Stimulated activated naive B cell treated with anti-CD40 and anti-IgM and Interleukin-4, amounts not matched to agents 10 μg/mL and 1 μg/mL and 100 μg/mL, for 72 hours (primary cell): ENCODE data around the gene PELO.

Source experiments
- ATAC-seq, 2 donors: fragments of 150-1000 bp; cut with Tn5 transposase; replicated peaks; 2 replicates each; pipeline ENCODE4 v1.10.0; 2021; ENCODE audit warnings: moderate library complexity in 1 of 2
- DNase-seq: peaks from one replicate; pipeline ENCODE4 v3.0.0; 2021
- H3K27ac Mint-ChIP-seq: one replicate; pipeline ENCODE4 v1.8.0; 2022; ENCODE audit warnings: mild to moderate bottlenecking, mixed read lengths
- H3K27me3 Mint-ChIP-seq, 2 donors: one replicate each; pipeline ENCODE4 v1.8.0; 2022; ENCODE audit warnings: mixed read lengths in 2 of 2
- H3K36me3 Mint-ChIP-seq, 2 donors: one replicate each; pipeline ENCODE4 v1.8.0; 2022; ENCODE audit warnings: mixed read lengths in 2 of 2, mild to moderate bottlenecking in 1 of 2
- H3K4me1 Mint-ChIP-seq, 2 donors: one replicate each; pipeline ENCODE4 v1.8.0; 2022; ENCODE audit warnings: mixed read lengths in 2 of 2, mild to moderate bottlenecking in 1 of 2
- H3K4me3 Mint-ChIP-seq, 2 donors: one replicate each; pipeline ENCODE4 v1.8.0; 2022; ENCODE audit warnings: mild to moderate bottlenecking in 2 of 2, mixed read lengths in 2 of 2, moderate library complexity in 1 of 2
- H3K9me3 Mint-ChIP-seq, 2 donors: one replicate each; pipeline ENCODE4 v1.8.0; 2022; ENCODE audit warnings: mixed read lengths in 2 of 2, mild to moderate bottlenecking in 1 of 2

Gene PELO

GRCh38 chr5:52759331-52759730 lies 28.4 kb upstream of the PELO start:
- no peak overlapping the region for H3K27ac Mint-ChIP-seq
- DNase-seq (no peak), ATAC-seq (no peak)
- no peak overlapping the region for H3K4me3 Mint-ChIP-seq
- peaks cover 0 to 5% of the 10 kb centered on the region in 2 donors for H3K9me3 Mint-ChIP-seq
- H3K4me1 Mint-ChIP-seq = peaks cover 0 to 8% of the 10 kb centered on the region in 2 donors
- H3K36me3 Mint-ChIP-seq = peaks cover 0 to 1% of the 10 kb centered on the region in 2 donors
- H3K27me3 Mint-ChIP-seq = no peaks in the 10 kb centered on the region

GRCh38 chr5:52760695-52761366 lies 26.9 kb upstream of the PELO start:
- H3K9me3 Mint-ChIP-seq = peaks cover 0 to 5% of the 10 kb centered on the region in 2 donors
- peaks cover 2 to 8% of the 10 kb centered on the region in 2 donors for H3K4me1 Mint-ChIP-seq
- peak; percentile 91 to 93 for ATAC-seq
- H3K4me3 Mint-ChIP-seq = no peak overlapping the region
- H3K27ac Mint-ChIP-seq = no peak overlapping the region
- peaks cover 0 to 1% of the 10 kb centered on the region in 2 donors for H3K36me3 Mint-ChIP-seq
- DNase-seq = peak; percentile 21
- no peaks in the 10 kb centered on the region for H3K27me3 Mint-ChIP-seq

- Mint-ChIP-seq H3K27ac (no peak overlapping the region), H3K36me3 (no peaks in the 10 kb centered on the region), H3K9me3 (peaks cover 0 to 1% of the 10 kb centered on the region in 2 donors), H3K27me3 (peaks cover 0 to 8% of the 10 kb centered on the region in 2 donors), H3K4me1 (peaks cover 17 to 33% of the 10 kb centered on the region in 2 donors), H3K4me3 (no peak overlapping the region)
- peak; percentile 83 for ATAC-seq
- DNase-seq = no peak
Observed at GRCh38 chr5:52767217-52767743, 20.4 kb upstream of the PELO start.

- H3K36me3 Mint-ChIP-seq = no peaks in the 10 kb centered on the region
- H3K27ac Mint-ChIP-seq = no peak overlapping the region
- peak; percentile 87 to 91 for ATAC-seq
Observed at GRCh38 chr5:52767766-52768480, 19.8 kb upstream of the PELO start.

GRCh38 chr5:52769061-52769460 lies 18.7 kb upstream of the PELO start:
- ATAC-seq (no peak), DNase-seq (no peak)
- Mint-ChIP-seq H3K27ac (no peak overlapping the region), H3K27me3 (peaks cover 3 to 10% of the 10 kb centered on the region in 2 donors), H3K9me3 (peaks cover 0 to 1% of the 10 kb centered on the region in 2 donors), H3K36me3 (no peaks in the 10 kb centered on the region), H3K4me3 (no peak overlapping the region), H3K4me1 (peaks cover 17 to 33% of the 10 kb centered on the region in 2 donors)

More at GRCh38 chr5:52767766-52768480, 19.8 kb upstream of the PELO start:
- Mint-ChIP-seq H3K9me3 (peaks cover 0 to 1% of the 10 kb centered on the region in 2 donors), H3K27me3 (peaks cover 0 to 8% of the 10 kb centered on the region in 2 donors), H3K4me3 (peak overlapping the region in 1 of 2 donors; percentile 29), H3K4me1 (peaks cover 17 to 33% of the 10 kb centered on the region in 2 donors)
- DNase-seq = no peak

- no peak overlapping the region for H3K4me3 Mint-ChIP-seq
- H3K9me3 Mint-ChIP-seq = peaks cover 0 to 1% of the 10 kb centered on the region in 2 donors
- DNase-seq = no peak
- peaks cover 17 to 33% of the 10 kb centered on the region in 2 donors for H3K4me1 Mint-ChIP-seq
- H3K27me3 Mint-ChIP-seq = peaks cover 10 to 14% of the 10 kb centered on the region in 2 donors
- no peak overlapping the region for H3K27ac Mint-ChIP-seq
- H3K36me3 Mint-ChIP-seq = no peaks in the 10 kb centered on the region
- ATAC-seq = no peak
Observed at GRCh38 chr5:52770287-52770939, 17.3 kb upstream of the PELO start.

- DNase-seq = no peak
Observed at GRCh38 chr5:52771343-52772039, 16.2 kb upstream of the PELO start.

GRCh38 chr5:52772668-52773067 lies 15.0 kb upstream of the PELO start:
- ATAC-seq (no peak), DNase-seq (no peak)
- peaks cover 16 to 19% of the 10 kb centered on the region in 2 donors for H3K27me3 Mint-ChIP-seq
- no peaks in the 10 kb centered on the region for H3K36me3 Mint-ChIP-seq
- peaks cover 0 to 3% of the 10 kb centered on the region in 2 donors for H3K9me3 Mint-ChIP-seq
- no peak overlapping the region for H3K4me3 Mint-ChIP-seq
- H3K27ac Mint-ChIP-seq = no peak overlapping the region
- peaks cover 13 to 30% of the 10 kb centered on the region in 2 donors for H3K4me1 Mint-ChIP-seq

More at GRCh38 chr5:52771343-52772039, 16.2 kb upstream of the PELO start:
- Mint-ChIP-seq H3K4me3 (no peak overlapping the region), H3K36me3 (no peaks in the 10 kb centered on the region), H3K27me3 (peaks cover 16 to 19% of the 10 kb centered on the region in 2 donors), H3K27ac (no peak overlapping the region), H3K9me3 (peaks cover 0 to 3% of the 10 kb centered on the region in 2 donors), H3K4me1 (peaks cover 20 to 42% of the 10 kb centered on the region in 2 donors)
- peak; percentile 62 to 63 for ATAC-seq

- peaks cover 10 to 24% of the 10 kb centered on the region in 2 donors for H3K4me1 Mint-ChIP-seq
- no peak overlapping the region for H3K4me3 Mint-ChIP-seq
- ATAC-seq = no peak
- peaks cover 0 to 3% of the 10 kb centered on the region in 2 donors for H3K9me3 Mint-ChIP-seq
- DNase-seq = no peak
- H3K36me3 Mint-ChIP-seq = no peaks in the 10 kb centered on the region
- peaks cover 16 to 19% of the 10 kb centered on the region in 2 donors for H3K27me3 Mint-ChIP-seq
- H3K27ac Mint-ChIP-seq = no peak overlapping the region
Observed at GRCh38 chr5:52773342-52773741, 14.4 kb upstream of the PELO start.

GRCh38 chr5:52774005-52774410 lies 13.7 kb upstream of the PELO start:
- H3K4me1 Mint-ChIP-seq = peaks cover 8 to 20% of the 10 kb centered on the region in 2 donors

GRCh38 chr5:52776116-52776515 lies 11.6 kb upstream of the PELO start:
- peaks cover 8 to 20% of the 10 kb centered on the region in 2 donors for H3K4me1 Mint-ChIP-seq
- H3K4me3 Mint-ChIP-seq = no peak overlapping the region
- H3K36me3 Mint-ChIP-seq = no peaks in the 10 kb centered on the region
- H3K27ac Mint-ChIP-seq = no peak overlapping the region
- H3K9me3 Mint-ChIP-seq = peaks cover 0 to 1% of the 10 kb centered on the region in 2 donors
- DNase-seq (no peak), ATAC-seq (peak; percentile 44 to 51)
- peaks cover 11 to 20% of the 10 kb centered on the region in 2 donors for H3K27me3 Mint-ChIP-seq

More at GRCh38 chr5:52774005-52774410, 13.7 kb upstream of the PELO start:
- peaks cover 0 to 3% of the 10 kb centered on the region in 2 donors for H3K9me3 Mint-ChIP-seq
- H3K27me3 Mint-ChIP-seq = peaks cover 16 to 19% of the 10 kb centered on the region in 2 donors
- ATAC-seq (no peak), DNase-seq (no peak)
- no peak overlapping the region for H3K27ac Mint-ChIP-seq
- no peaks in the 10 kb centered on the region for H3K36me3 Mint-ChIP-seq
- H3K4me3 Mint-ChIP-seq = no peak overlapping the region

GRCh38 chr5:52777186-52777585 lies 10.5 kb upstream of the PELO start:
- Mint-ChIP-seq H3K36me3 (no peaks in the 10 kb centered on the region), H3K4me1 (peaks cover 6 to 11% of the 10 kb centered on the region in 2 donors), H3K4me3 (no peak overlapping the region), H3K9me3 (peaks cover 0 to 1% of the 10 kb centered on the region in 2 donors), H3K27me3 (peaks cover 17 to 29% of the 10 kb centered on the region in 2 donors), H3K27ac (no peak overlapping the region)
- DNase-seq (no peak), ATAC-seq (no peak)

GRCh38 chr5:52778781-52779180 lies 8.9 kb upstream of the PELO start:
- DNase-seq = no peak
- Mint-ChIP-seq H3K9me3 (peaks cover 0 to 1% of the 10 kb centered on the region in 2 donors), H3K4me3 (no peak overlapping the region), H3K36me3 (no peaks in the 10 kb centered on the region), H3K4me1 (peaks cover 6 to 10% of the 10 kb centered on the region in 2 donors), H3K27me3 (peaks cover 21 to 40% of the 10 kb centered on the region in 2 donors), H3K27ac (no peak overlapping the region)
- ATAC-seq = no peak
